Gastrocnemius medialis (tissue), 4 donors: ENCODE measurements around the gene TMEM269. TPM values are rescaled to one million over a fixed set of nuclear protein-coding genes. Genes with fewer than 3 reads are reported as not detected.

Experiments used
- ATAC-seq, 2 donors: fragments of 150-250 bp; one replicate each; pipeline ENCODE4 v1.9.1; 2016
- DNase-seq, 2 donors: peaks; one replicate each; pipeline ENCODE4 v3.0.0-alpha.2; 2019
- H3K27ac ChIP-seq, 4 donors: fragments of 200-600 bp; sonication (generic); 1 replicate in 1 of 4; 2 replicates in 3 of 4; pipeline ENCODE4 v1.5.1; 2016 to 2018; ENCODE audit warnings: mild to moderate bottlenecking in 2 of 4, moderate library complexity in 1 of 4
- H3K27me3 ChIP-seq, 3 donors: fragments of 200-600 bp; sonication (generic) in 2 of 3; 1 replicate in 1 of 3; 2 replicates in 2 of 3; pipeline versions ENCODE4 v1.5.1 to v1.6.0; 2016 to 2019; ENCODE audit warnings: mild to moderate bottlenecking in 1 of 3, moderate library complexity in 1 of 3
- H3K36me3 ChIP-seq, 2 donors: fragments of 200-600 bp; sonication (generic) in 1 of 2; one replicate each; pipeline ENCODE4 v1.5.1; 2017 to 2018
- H3K4me1 ChIP-seq, 2 donors: fragments of 200-600 bp; sonication (generic) in 1 of 2; one replicate each; pipeline ENCODE4 v1.5.1; 2016 to 2017; ENCODE audit warnings: mild to moderate bottlenecking in 2 of 2
- H3K4me3 ChIP-seq, 4 donors: fragments of 200-600 bp; sonication (generic) in 3 of 4; 1 replicate in 1 of 4; 2 replicates in 3 of 4; pipeline ENCODE4 v1.5.1; 2016 to 2019; ENCODE audit warnings: mild to moderate bottlenecking in 2 of 4
- H3K9me3 ChIP-seq, 3 donors: fragments of 200-600 bp; sonication (generic) in 2 of 3; 1 replicate in 1 of 3; 2 replicates in 2 of 3; pipeline ENCODE4 v1.5.1; 2016 to 2019
- CTCF ChIP-seq, 5 experiments: fragments of 450-650 bp in 3 of 5; fragments of 200-600 bp in 2 of 5; sonication (generic) in 2 of 5; IDR thresholded peaks in 4 of 5; conservative IDR thresholded peaks in 1 of 5; 1 replicate in 4 of 5; 2 replicates in 1 of 5; pipeline ENCODE4 v1.5.1; 2016 to 2019; ENCODE audit warnings: antibody characterized with exemption in 5 of 5, mild to moderate bottlenecking in 3 of 5, moderate library complexity in 3 of 5
- POLR2A ChIP-seq, 2 donors: fragments of 450-650 bp; IDR thresholded peaks; one replicate each; pipeline ENCODE4 v1.6.1; 2017; ENCODE audit warnings: antibody characterized with exemption in 2 of 2, mild to moderate bottlenecking in 2 of 2, moderate library complexity in 2 of 2
- in situ Hi-C, 4 donors: fragments of 200-750 bp; cut with MboI; loops; one replicate each; pipeline versions ENCODE4 v1.15.0 to v1.8.0; 2017; ENCODE audit warnings: low sequenced_read_pairs in 4 of 4
- intact Hi-C: fragments of 100-400 bp; cut with DNase I; formaldehyde crosslinking; loops from one replicate; pipeline ENCODE4 v1.15.1; 2023; ENCODE audit warnings: low total_unique reads
- total RNA-seq, 4 donors: library from RNA; depleted of rRNA; stranded (reverse); fragments of >200 nt; gene quantifications; one replicate each; pipeline versions ENCODE4 v1.1.0 to v1.2.3, GENCODE V29; 2016

The TMEM269 gene
- total RNA-seq, 4 donors from 2014 or later = 0.19 to 0.25 TPM; not detected in 2

- no peak for ATAC-seq
- intact Hi-C loops = loop anchor here (10.0 kb wide), 1 partner anchor 165 kb away; the partner anchor contains the start of gene YBX1
Measured at GRCh38 chr1:42849944-42850343, 65.2 kb downstream of the TMEM269 start.

More at GRCh38 chr1:42849944-42850343, 65.2 kb downstream of the TMEM269 start:
- Histone ChIP-seq H3K27ac (no peak overlapping the region), H3K4me3 (no peak overlapping the region), H3K27me3 (no peaks in the 10 kb centered on the region), H3K9me3 (no peaks in the 10 kb centered on the region), H3K36me3 (peaks cover 0 to 23% of the 10 kb centered on the region in 2 donors), H3K4me1 (peaks cover 18 to 23% of the 10 kb centered on the region in 2 donors)
- in situ Hi-C loops = no loop called here
- no peak for DNase-seq
- TF ChIP-seq CTCF (IDR thresholded peaks at IDR 0.05 in 4 of 5, conservative IDR thresholded peaks at IDR 0.05 in 1 of 5) = no peak
- TF ChIP-seq POLR2A (IDR thresholded peaks at IDR 0.05) = no peak

Other genes starting within 250 kb of the TMEM269 start
- gene PPIH, start 126.6 kb upstream of the TMEM269 start, total RNA-seq = 10 to 100 TPM in 1 of 4 donors, 1 to 10 TPM in 3; 6.1 to 13.6 (median 7.1) TPM
- 1,000 to 10,000 TPM in 2 of 4 donors, 100 to 1,000 TPM in 2; 861 to 1,251 (median 1,022) TPM for gene YBX1, start 102.6 kb upstream of the TMEM269 start, total RNA-seq
- gene CLDN19, start 44.8 kb upstream of the TMEM269 start, total RNA-seq = under 1 TPM in 2 of 4 donors, not detected in 2; 0.20 to 0.59 TPM
- 1 to 10 TPM; 3.0 to 7.0 (median 5.6) TPM for gene P3H1, start 18.0 kb upstream of the TMEM269 start, total RNA-seq
- 10 to 100 TPM in 1 of 4 donors, 1 to 10 TPM in 3; 2.8 to 14.7 (median 5.4) TPM for gene C1orf50, start 17.7 kb upstream of the TMEM269 start, total RNA-seq
- gene ERMAP, start 32.1 kb downstream of the TMEM269 start, total RNA-seq = 1 to 10 TPM; 1.4 to 6.5 (median 3.9) TPM
- 10 to 100 TPM; 15.5 to 26.4 (median 24.9) TPM for gene SVBP, start 32.4 kb downstream of the TMEM269 start, total RNA-seq
- gene ZNF691, start 61.6 kb downstream of the TMEM269 start, total RNA-seq = 10 to 100 TPM in 2 of 4 donors, 1 to 10 TPM in 2; 7.1 to 25.5 (median 9.8) TPM
- 10 to 100 TPM in 2 of 4 donors, 1 to 10 TPM in 2; 6.3 to 16.1 (median 9.4) TPM for gene SLC2A1, start 173.9 kb downstream of the TMEM269 start, total RNA-seq